ENCODE data around the gene RFX8. TPM values are rescaled to one million over a fixed set of nuclear protein-coding genes. Genes with fewer than 3 reads are reported as not detected.

RFX8 gene
- total and polyA plus RNA-seq, 2 of the 4 experiments (the other 2 are of a cell fraction): 2.9 to 5.3 TPM

DNA sequence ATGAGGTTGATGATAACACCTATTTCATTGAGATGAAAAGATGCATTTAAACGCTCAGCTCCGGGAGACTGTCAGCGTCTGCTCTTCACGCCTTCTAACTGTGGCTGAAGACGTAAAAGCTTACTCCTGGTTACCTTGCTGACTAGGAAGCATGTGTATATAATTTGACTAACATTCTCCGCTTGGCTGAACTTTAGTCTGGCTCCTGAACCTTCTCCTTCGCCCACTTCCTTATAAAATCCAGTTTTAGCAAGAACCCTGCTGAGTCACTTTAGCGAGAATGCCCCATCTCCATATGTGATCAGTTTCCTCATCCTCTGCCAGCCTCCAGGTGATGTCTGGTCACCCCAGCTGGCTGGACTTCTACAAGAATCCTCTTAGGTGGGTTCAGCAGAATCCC lies 74.9 kb downstream of the RFX8 start:
- H3K36me3 ChIP-seq (ENCODE audit: control insufficient read depth, insufficient read depth, low read length): no peaks in the 10 kb centered on the region
- POLR2A ChIA-PET (ENCODE audit: unreplicated experiment): no interaction called here
- H3K9ac ChIP-seq (ENCODE audit: low read depth, low read length): no peak overlapping the region
- H2BK120ac ChIP-seq (ENCODE audit: low read depth, low read length): no peak overlapping the region
- H4K8ac ChIP-seq (ENCODE audit: low read depth in 2 of 2, low read length in 2 of 2): no peak overlapping the region
- H4K5ac ChIP-seq (ENCODE audit: low read depth, low read length): no peak overlapping the region
- H3K27me3 ChIP-seq (ENCODE audit: control insufficient read depth, insufficient read depth, low read length): no peaks in the 10 kb centered on the region
- no peak overlapping the region for H3K56ac ChIP-seq (ENCODE audit: extremely low read depth, insufficient read depth, low read length)
- in situ Hi-C loops (cut with MboI; ENCODE audit: low sequenced_read_pairs): loop anchor here (10.0 kb wide), 1 partner anchor 435 kb away; no protein-coding TSS in a partner anchor
- no peak overlapping the region for H2AK5ac ChIP-seq (ENCODE audit: low read depth, low read length)
- no peak overlapping the region for H3K23ac ChIP-seq (ENCODE audit: low read depth, low read length)
- WGBS, 2 experiments (ENCODE audit: extremely low coverage in 2 of 2, insufficient read length in 1 of 2): 100% methylated on average over 1 of the region's 8 CpGs; no CpG with 5 or more reads in 1 of the 2 experiments
- no peak overlapping the region for H3K4ac ChIP-seq (ENCODE audit: low read depth, low read length)
- dilution Hi-C loops (cut with HindIII; ENCODE audit: low sequenced_read_pairs, unreplicated experiment): no loop called here
- H2BK15ac ChIP-seq (ENCODE audit: low read depth, low read length): no peak overlapping the region
- BruUV-seq (replicated peaks): no TSS peak
- CTCF ChIA-PET: no interaction called here
- no peak overlapping the region for H4K91ac ChIP-seq (ENCODE audit: insufficient read depth, low read depth, low read length)
- no peak overlapping the region for H3K14ac ChIP-seq (replicated peaks; ENCODE audit: low read depth, low read length)
- H2BK5ac ChIP-seq (ENCODE audit: low read depth, low read length, poor library complexity, severe bottlenecking): no peak overlapping the region
- no peak overlapping the region for H3K4me2 ChIP-seq (ENCODE audit: low read depth, low read length)
- no peak overlapping the region for H2AFZ ChIP-seq (replicated peaks; ENCODE audit: low read length, poor library complexity)
- no peak overlapping the region for H3K27ac ChIP-seq (ENCODE audit: insufficient read depth, low read length)
- no peak overlapping the region for H3K18ac ChIP-seq (ENCODE audit: low read depth, low read length)
- H3K79me1 ChIP-seq (ENCODE audit: low read depth in 1 of 2, low read length in 2 of 2): peaks cover 0 to 6% of the 10 kb centered on the region in 2 experiments; a peak in 1 of 4 replicates
- DNase-seq (peak; percentile 28), ATAC-seq (ENCODE audit: low read depth) (no peak)
- peaks cover 8% of the 10 kb centered on the region for H3K4me1 ChIP-seq (ENCODE audit: control insufficient read depth, insufficient read depth, low read length)
- H3K9me3 ChIP-seq (ENCODE audit: control insufficient read depth, insufficient read depth, low read length): no peaks in the 10 kb centered on the region
- no peak overlapping the region for H2AK9ac ChIP-seq (replicated peaks; ENCODE audit: low read depth, low read length, poor library complexity)
- peaks cover 4% of the 10 kb centered on the region; the same call in 1 of the 2 replicates for H3K9me1 ChIP-seq (ENCODE audit: insufficient read depth, low read length)
- H3K4me3 ChIP-seq (ENCODE audit: insufficient read depth, low read depth, low read length): no peak overlapping the region
- intact Hi-C loops (cut with micrococcal nuclease): no loop called here
- H4K20me1 ChIP-seq (ENCODE audit: insufficient read depth, low read length): no peaks in the 10 kb centered on the region
- no peak overlapping the region for H2BK20ac ChIP-seq (ENCODE audit: low read depth, low read length)
- no peak for TF ChIP-seq MXI1 (IDR thresholded peaks at IDR 0.05; ENCODE audit: borderline replicate concordance, low read depth, low read length)
- TF ChIP-seq RFX5 (IDR thresholded peaks at IDR 0.05; ENCODE audit: low read depth, low read length): no peak
- no peak for TF ChIP-seq POLR2A (IDR thresholded peaks at IDR 0.05; ENCODE audit: low read depth, low read length)
- no peak for TF ChIP-seq MAFK (IDR thresholded peaks at IDR 0.05; ENCODE audit: low read depth, low read length)
- no peak for TF ChIP-seq CHD1 (IDR thresholded peaks at IDR 0.05; ENCODE audit: low read depth, low read length)
- no peak for TF ChIP-seq RAD21 (IDR thresholded peaks at IDR 0.05; ENCODE audit: low read length)
- no peak for TF ChIP-seq MAZ (IDR thresholded peaks at IDR 0.05; ENCODE audit: borderline replicate concordance, low read depth, low read length)
- TF ChIP-seq FOS (IDR thresholded peaks at IDR 0.05; ENCODE audit: low read depth, low read length): no peak

All from IMR-90 (cell line).